Activated T-helper 2 cell treated with anti-CD3 and anti-CD28 coated beads, Interferon-gamma antibody, Interleukin-2, Interleukin-4, amounts not matched to agents 10 μg/mL and 5 μg/mL and 100 μg/mL, durations not matched to agents 14 hours and 24 hours and 36 hours (primary cell): ENCODE measurements around the gene COL18A1. TPM values are rescaled to one million over a fixed set of nuclear protein-coding genes. Genes with fewer than 3 reads are reported as not detected.

ENCODE experiments used
- DNase-seq: peaks from one replicate; pipeline ENCODE4 v3.0.0; 2021; ENCODE audit warnings: low spot score
- H3K27ac Mint-ChIP-seq: one replicate; pipeline ENCODE4 v1.8.0; 2021; ENCODE audit warnings: mixed read lengths
- H3K27me3 Mint-ChIP-seq: one replicate; pipeline ENCODE4 v1.8.0; 2021; ENCODE audit warnings: low read depth, mixed read lengths
- H3K36me3 Mint-ChIP-seq: one replicate; pipeline ENCODE4 v1.8.0; 2021; ENCODE audit warnings: low read depth, mixed read lengths
- H3K4me1 Mint-ChIP-seq: one replicate; pipeline ENCODE4 v1.8.0; 2021; ENCODE audit warnings: low read depth, mixed read lengths
- H3K4me3 Mint-ChIP-seq: one replicate; pipeline ENCODE4 v1.8.0; 2021; ENCODE audit warnings: low read depth, mild to moderate bottlenecking, moderate library complexity, mixed read lengths
- H3K9me3 Mint-ChIP-seq: one replicate; pipeline ENCODE4 v1.8.0; 2021; ENCODE audit warnings: mixed read lengths
- intact Hi-C: fragments of 100-400 bp; cut with micrococcal nuclease; formaldehyde crosslinking; loops from one replicate; pipeline ENCODE4 v1.15.1; 2023
- total RNA-seq: library from RNA; stranded (reverse); gene quantifications from 2 replicates; pipeline ENCODE4 v1.2.3, GENCODE V29; 2022

Gene COL18A1
- total RNA-seq, 1 donor from 2014 or later, result 3.4 TPM

DNA sequence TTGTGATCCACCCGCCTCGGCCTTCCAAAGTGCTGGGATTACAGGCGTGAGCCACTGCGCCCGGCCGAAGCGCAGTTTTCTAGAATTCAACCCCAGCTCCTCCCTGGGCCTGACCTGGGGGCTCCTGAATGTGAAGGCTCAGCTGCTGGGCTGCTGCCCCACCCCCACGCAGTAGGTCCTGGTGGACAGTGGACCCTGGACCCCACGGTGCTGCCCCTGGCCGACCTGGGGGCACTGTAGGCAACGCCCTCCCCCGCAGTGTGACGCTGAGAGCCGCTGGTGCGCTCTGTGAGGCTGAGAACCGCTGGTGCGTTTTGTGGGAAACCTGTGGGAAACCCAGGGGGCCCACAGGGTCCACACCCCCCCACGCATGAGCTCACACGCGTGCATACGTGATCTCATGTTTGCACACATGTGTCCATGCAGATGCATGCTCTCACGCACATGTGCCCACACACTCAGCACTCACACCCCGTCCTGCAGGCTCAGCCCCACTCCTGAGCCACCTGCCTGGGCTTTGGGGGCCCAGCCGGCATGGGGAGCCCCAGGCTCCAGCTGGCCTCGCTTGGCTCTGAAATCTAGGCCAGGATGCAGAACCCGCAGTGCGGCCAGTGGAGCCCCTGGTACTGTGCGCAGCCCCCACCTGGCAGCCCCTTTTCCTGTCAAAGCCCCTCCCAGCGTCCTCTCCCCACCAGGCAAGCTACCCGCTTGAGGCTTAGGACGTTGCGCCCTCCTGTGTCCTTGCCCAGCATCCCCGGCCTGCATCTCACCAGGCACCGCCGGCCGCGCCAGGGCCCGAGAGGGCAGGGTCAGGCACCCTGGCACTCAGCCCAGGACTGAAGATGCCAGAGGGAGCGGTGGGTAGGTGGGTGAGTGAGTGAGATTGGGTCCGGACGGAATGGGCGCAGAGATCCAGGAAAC lies 67.7 kb downstream of the COL18A1 start:
- no peaks in the 10 kb centered on the region for H3K36me3 Mint-ChIP-seq
- no peak overlapping the region for H3K27ac Mint-ChIP-seq
- H3K9me3 Mint-ChIP-seq, result no peaks in the 10 kb centered on the region
- H3K4me1 Mint-ChIP-seq, result peaks cover 12% of the 10 kb centered on the region
- intact Hi-C loops, result no loop called here
- H3K4me3 Mint-ChIP-seq, result no peak overlapping the region
- DNase-seq, result no peak
- no peaks in the 10 kb centered on the region for H3K27me3 Mint-ChIP-seq

DNA sequence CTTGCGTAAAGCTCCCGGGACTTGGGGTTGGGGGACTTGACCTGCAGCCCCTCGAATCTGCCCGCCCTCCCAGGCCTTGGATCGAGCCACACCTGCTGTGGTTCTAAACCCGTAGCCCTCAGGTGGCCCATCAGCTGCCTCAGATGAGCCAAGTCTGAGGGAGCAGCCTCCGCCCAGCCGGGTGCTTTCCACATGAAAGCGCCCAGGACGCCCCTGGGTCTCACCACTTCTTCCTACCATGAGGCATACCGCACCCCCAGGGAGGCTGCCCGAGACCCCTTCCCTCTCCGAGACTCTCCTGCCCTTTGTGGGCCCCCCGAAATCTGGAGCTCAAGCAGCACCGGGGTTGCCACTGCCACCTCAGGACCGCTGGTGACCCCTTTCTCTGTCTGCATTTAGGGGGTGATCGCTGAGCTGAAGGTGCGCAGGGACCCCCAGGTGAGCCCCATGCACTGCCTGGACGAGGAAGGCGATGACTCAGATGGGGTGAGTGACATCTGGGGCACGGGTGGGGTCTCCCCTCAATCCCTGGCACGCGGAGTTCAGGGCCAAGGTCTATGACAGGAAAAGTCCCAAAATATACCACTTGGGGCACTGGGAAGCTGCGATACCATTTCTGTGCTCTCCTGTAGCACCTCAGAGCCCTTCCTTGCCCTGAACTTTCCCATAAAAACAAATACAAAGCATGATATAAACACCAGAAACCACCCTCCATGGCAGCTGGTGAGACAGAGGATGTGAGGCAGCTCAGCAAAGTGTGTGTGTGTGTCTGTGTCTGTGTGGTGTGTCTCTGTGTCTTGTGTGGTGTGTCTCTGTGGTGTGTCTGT lies 68.7 kb downstream of the COL18A1 start:
- no peak for DNase-seq
- H3K27me3 Mint-ChIP-seq, result no peaks in the 10 kb centered on the region
- H3K4me1 Mint-ChIP-seq, result peaks cover 20% of the 10 kb centered on the region
- intact Hi-C loops, result no loop called here
- H3K9me3 Mint-ChIP-seq, result no peaks in the 10 kb centered on the region
- H3K36me3 Mint-ChIP-seq, result no peaks in the 10 kb centered on the region
- no peak overlapping the region for H3K4me3 Mint-ChIP-seq
- H3K27ac Mint-ChIP-seq, result no peak overlapping the region

DNA sequence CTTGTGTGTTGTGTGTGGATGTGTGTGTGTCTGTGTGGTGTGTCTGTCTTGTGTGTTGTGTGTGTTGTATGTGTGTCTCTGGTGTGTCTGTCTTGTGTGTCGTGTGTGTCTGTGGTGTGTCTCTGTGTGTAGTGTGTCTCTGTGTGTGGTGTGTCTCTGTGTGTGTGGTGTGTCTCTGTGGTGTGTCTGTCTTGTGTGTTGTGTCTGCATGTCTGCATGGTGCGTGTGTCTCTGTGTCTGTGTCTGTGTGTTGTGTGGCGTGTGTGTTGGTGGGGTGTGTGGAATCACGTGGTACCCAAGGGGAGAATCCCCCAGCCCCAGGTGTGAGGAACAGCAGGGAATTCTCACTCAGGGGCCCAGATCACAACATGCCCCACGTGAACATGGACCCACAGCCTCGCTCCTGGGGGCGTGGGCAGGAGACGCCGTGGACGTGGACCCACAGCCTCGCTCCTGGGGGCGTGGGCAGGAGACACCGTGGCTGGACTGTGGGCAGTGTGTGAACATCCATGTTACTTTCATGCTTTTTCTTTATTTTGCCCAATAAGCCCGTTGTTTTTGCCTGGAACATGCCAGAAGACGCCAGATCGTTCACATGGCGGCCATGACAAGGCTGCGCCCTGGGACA lies 69.5 kb downstream of the COL18A1 start:
- Mint-ChIP-seq H3K36me3 (no peaks in the 10 kb centered on the region), H3K27ac (no peak overlapping the region), H3K27me3 (no peaks in the 10 kb centered on the region), H3K9me3 (no peaks in the 10 kb centered on the region), H3K4me1 (peaks cover 27% of the 10 kb centered on the region), H3K4me3 (no peak overlapping the region)
- intact Hi-C loops, result no loop called here
- DNase-seq, result no peak

DNA sequence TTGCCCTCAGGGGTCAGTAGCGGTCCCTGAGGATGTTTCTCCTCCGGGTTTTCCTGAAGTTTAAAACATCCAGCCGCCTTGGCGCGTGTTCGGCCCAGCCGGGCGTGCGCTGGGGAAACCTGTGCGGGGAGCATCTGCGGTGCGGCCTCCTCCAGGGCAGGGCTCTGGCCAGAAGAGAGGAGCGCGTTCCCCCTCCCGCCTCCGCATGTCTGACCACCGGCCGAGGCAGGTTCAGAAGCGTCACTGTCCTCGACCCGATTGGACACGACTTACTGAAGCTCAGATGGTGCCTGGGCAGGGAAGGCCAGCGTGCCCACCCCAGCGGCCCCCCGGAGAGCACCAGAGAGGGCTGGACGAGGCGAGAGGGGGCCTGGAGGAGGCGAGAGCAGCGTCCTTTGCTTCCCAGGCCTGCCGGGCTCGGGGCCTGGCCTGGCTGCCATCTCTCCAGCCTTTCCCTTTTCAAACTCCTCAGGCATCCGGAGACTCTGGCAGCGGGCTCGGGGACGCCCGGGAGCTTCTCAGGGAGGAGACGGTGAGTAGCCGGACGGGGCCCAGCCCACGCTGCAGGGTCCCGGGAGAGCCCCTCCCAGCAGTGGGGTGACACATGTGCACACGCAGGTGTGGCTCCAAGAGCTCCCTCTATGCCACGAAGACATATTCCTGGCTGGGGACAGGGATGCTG lies 70.2 kb downstream of the COL18A1 start:
- Mint-ChIP-seq H3K27me3 (no peaks in the 10 kb centered on the region), H3K36me3 (no peaks in the 10 kb centered on the region), H3K4me1 (peaks cover 25% of the 10 kb centered on the region), H3K27ac (no peak overlapping the region), H3K9me3 (no peaks in the 10 kb centered on the region), H3K4me3 (no peak overlapping the region)
- no peak for DNase-seq
- intact Hi-C loops, result loop anchor here (5.0 kb wide), 1 partner anchor 77 kb away; no protein-coding TSS in a partner anchor

DNA sequence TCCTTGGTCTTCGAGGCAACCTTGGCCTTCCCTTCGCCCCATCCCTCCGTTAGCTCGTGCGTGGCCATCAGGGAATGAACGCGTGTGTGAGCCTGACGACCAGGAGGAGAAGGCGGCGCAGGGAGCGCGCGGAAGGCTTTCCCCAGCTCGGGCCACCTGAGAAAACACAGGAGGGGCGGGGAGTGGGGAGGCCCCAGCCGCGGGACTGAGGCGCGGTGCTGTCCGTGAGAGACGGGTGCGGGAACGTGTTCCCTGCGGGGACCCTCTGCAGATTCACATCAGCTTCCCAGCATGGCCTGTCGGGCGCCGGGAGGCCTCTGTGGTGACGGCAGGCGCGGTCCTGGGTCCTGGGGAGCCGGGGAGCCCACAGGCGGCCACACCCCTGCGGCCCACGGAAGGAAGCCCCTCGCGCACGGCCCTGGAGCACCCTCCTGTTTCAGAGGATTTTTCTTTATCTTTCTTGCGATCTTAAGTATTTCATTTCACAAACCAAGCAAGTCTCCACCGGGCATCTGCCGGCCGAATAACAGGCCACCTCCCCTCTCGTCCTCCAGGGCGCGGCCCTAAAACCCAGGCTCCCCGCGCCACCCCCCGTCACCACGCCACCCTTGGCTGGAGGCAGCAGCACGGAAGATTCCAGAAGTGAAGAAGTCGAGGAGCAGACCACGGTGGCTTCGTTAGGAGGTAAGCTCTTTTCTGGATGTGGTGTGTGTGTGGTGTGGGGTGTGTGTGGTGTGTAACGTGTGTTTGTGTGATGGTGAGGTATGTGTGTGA lies 71.0 kb downstream of the COL18A1 start:
- Mint-ChIP-seq H3K27ac (no peak overlapping the region), H3K9me3 (no peaks in the 10 kb centered on the region), H3K27me3 (no peaks in the 10 kb centered on the region), H3K4me3 (no peak overlapping the region), H3K36me3 (no peaks in the 10 kb centered on the region), H3K4me1 (peaks cover 22% of the 10 kb centered on the region)
- DNase-seq, result no peak
- intact Hi-C loops, result loop anchor here (5.0 kb wide), 1 partner anchor 76 kb away; no protein-coding TSS in a partner anchor

DNA sequence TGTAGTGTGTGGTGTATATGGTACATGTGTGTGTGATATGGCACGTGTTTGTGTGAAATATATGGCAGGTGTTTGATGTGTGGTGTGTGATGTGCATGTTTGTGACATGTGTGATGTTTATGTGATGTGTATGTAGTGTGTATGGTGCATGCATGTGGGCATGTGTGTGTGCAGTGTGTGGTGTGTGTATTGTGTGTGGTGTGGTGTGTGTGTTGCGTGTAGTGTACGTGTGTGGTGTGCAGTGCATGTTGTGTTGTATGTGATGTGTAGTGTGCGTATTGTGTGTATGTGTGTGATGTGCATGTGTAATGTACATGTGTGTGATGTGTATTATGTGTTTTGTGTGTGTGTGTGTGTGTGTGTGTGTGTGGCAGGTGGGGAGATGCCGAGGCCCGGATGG lies 71.6 kb downstream of the COL18A1 start:
- Mint-ChIP-seq H3K9me3 (no peaks in the 10 kb centered on the region), H3K4me3 (no peak overlapping the region), H3K27ac (peak overlapping the region; percentile 19), H3K36me3 (no peaks in the 10 kb centered on the region), H3K27me3 (no peaks in the 10 kb centered on the region), H3K4me1 (peaks cover 19% of the 10 kb centered on the region)
- intact Hi-C loops, result loop anchor here (5.0 kb wide), 1 partner anchor 76 kb away; no protein-coding TSS in a partner anchor
- DNase-seq, result no peak

DNA sequence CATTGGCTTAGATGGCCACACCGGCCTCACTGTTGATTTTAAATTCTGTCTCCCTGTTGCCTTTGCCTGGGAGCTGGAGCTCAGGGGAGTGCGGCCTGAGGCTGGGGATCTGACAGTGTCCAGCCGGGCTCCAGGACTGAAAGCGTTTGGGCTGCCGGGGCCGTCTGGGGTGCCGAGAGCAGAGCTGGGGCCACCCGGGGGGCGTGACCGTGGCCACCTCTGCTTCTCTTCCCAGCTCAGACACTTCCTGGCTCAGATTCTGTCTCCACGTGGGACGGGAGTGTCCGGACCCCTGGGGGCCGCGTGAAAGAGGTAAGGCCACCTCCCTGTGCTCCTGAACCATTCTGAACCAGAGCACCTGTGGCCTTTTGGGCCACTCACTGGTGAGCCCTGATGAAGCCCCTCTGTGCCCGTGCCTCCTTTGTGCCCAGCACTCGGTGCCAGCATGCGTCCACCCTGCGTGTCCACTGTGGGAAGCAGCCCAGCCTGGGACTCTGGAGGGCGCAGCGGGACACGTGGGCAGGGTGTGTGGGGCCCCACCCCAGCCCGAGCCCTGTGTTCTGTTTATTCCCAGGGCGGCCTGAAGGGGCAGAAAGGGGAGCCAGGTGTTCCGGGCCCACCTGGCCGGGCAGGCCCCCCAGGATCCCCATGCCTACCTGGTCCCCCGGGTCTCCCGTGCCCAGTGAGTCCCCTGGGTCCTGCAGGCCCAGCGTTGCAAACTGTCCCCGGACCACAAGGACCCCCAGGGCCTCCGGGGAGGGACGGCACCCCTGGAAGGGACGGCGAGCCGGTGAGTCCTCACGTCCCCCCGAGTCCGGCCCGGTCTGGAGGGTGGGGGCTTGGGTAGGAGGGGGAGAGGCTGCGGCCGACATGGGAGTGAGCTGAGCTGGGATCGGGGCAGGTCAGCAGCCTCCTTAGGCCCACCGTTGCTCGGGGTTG lies 72.5 kb downstream of the COL18A1 start:
- intact Hi-C loops, result loop anchor here (1.0 to 5.0 kb wide), 3 partner anchors 75 to 343 kb away; no protein-coding TSS in a partner anchor
- no peaks in the 10 kb centered on the region for H3K36me3 Mint-ChIP-seq

DNA sequence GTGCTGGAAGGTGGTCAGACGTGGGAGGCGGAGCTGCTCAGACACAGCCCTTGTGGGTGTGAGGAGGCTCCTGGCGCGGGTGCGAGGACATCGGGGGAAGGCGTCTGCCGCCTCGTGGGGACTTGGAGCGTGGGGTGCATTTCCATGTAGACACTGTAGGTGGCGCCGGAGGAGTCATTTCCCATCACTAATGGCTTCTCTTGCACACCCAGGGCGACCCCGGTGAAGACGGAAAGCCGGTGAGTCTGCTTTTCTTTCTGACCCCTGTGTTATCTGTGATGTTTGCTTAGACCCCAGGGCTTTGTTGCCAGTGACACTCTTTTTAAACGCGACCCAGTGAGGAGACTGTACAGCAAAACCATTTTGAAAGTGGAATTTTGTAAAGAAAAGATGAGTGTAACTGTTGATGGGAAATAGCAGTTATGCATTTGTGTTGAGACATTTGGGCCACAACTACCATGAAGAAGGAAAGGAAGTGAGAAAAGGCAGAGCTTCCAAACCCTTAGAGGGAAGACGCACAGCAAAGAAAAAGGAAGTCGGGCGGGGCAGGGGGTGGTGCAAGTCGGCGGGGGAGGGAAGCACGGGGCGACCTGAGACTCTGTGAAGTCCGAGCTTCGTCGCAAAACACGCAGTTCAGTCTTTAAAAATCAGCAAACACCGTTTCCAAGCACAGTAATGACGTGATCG lies 73.3 kb downstream of the COL18A1 start:
- H3K4me1 Mint-ChIP-seq, result peaks cover 22% of the 10 kb centered on the region
- intact Hi-C loops, result loop anchor here (1.0 to 5.0 kb wide), 3 partner anchors 74 to 343 kb away; no protein-coding TSS in a partner anchor
- peak overlapping the region; percentile 96 for H3K27ac Mint-ChIP-seq
- peak; percentile 73 for DNase-seq
- H3K4me3 Mint-ChIP-seq, result peak overlapping the region; percentile 83
- H3K9me3 Mint-ChIP-seq, result no peaks in the 10 kb centered on the region
- no peaks in the 10 kb centered on the region for H3K36me3 Mint-ChIP-seq
- no peaks in the 10 kb centered on the region for H3K27me3 Mint-ChIP-seq

More for the DNA sequence above, 72.5 kb downstream of the COL18A1 start:
- Mint-ChIP-seq H3K4me1 (peaks cover 19% of the 10 kb centered on the region), H3K27ac (peak overlapping the region; percentile 96), H3K9me3 (no peaks in the 10 kb centered on the region), H3K27me3 (no peaks in the 10 kb centered on the region), H3K4me3 (peak overlapping the region; percentile 83)
- DNase-seq, result no peak

DNA sequence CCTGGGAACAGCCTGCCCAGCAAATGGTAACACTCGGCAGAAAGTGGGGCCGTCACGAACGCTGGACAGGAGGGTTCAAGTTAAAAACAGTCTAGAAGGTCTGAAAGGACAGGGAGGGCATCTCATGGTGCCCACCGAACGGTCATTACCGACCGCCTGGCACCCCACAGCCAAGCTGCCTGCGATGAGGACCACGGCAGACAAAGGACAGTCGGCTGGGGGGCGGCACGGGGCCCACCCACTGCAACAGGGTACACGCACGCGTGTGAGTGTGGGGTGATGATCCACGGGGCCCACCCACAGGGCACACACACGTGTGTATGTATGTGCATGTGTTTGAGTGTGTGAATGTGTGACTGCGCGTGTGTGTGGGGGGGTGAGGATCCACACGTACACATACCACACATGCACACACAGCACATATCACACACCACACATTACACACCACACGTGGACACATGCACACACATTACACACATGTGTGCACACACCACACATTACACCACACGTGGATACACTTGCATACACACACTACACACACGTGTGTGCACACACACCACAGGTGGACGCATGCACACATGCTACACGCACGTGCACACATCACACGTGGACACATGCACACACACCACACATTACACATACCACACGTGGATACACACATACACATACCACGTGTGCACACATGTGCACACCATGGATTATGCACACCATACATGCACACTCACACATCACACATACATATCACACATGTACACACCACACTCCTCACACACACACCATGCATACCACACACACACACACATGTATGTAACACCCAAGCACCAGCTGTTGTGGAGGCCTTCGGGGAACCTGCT lies 74.1 kb downstream of the COL18A1 start:
- DNase-seq, result no peak
- no peaks in the 10 kb centered on the region for H3K36me3 Mint-ChIP-seq
- H3K9me3 Mint-ChIP-seq, result no peaks in the 10 kb centered on the region
- intact Hi-C loops, result loop anchor here (1.0 to 5.0 kb wide), 3 partner anchors 73 to 342 kb away; no protein-coding TSS in a partner anchor
- peak overlapping the region; percentile 83 for H3K4me3 Mint-ChIP-seq
- H3K27ac Mint-ChIP-seq, result peak overlapping the region; percentile 96
- H3K4me1 Mint-ChIP-seq, result peaks cover 22% of the 10 kb centered on the region
- H3K27me3 Mint-ChIP-seq, result no peaks in the 10 kb centered on the region
